MM.1S (cell line): Measurements from ENCODE around the gene TOGARAM1.

Experiments
- DNase-seq: peaks from one replicate; pipeline ENCODE4 v3.0.0-alpha.2; 2015
- H2AFZ ChIP-seq: fragments of 300-600 bp; sonication (generic); 2 replicates; pipeline ENCODE4 v1.6.0; 2016; ENCODE audit warnings: antibody characterized with exemption, low read length
- H3F3A ChIP-seq: fragments of 300-600 bp; sonication (generic); 2 replicates; pipeline ENCODE4 v1.6.1; 2016; ENCODE audit warnings: mild to moderate bottlenecking, antibody characterized with exemption, low read length, moderate library complexity, mixed read lengths; ENCODE audit not compliant: insufficient read depth
- H3K27ac ChIP-seq: fragments of 300-600 bp; sonication (generic); 2 replicates; pipeline ENCODE4 v1.5.1; 2016; ENCODE audit warnings: mild to moderate bottlenecking, low read length
- H3K27me3 ChIP-seq: fragments of 300-600 bp; sonication (generic); replicated peaks from 2 replicates; pipeline ENCODE4 v1.6.0; 2016; ENCODE audit warnings: low read length; ENCODE audit not compliant: insufficient read depth
- H3K36me3 ChIP-seq: fragments of 300-600 bp; sonication (generic); replicated peaks from 2 replicates; pipeline ENCODE4 v1.6.1; 2016; ENCODE audit warnings: mild to moderate bottlenecking, low read length, mixed read lengths; ENCODE audit not compliant: insufficient read depth
- H3K4me1 ChIP-seq: fragments of 300-600 bp; sonication (generic); 2 replicates; pipeline ENCODE4 v1.6.1; 2016; ENCODE audit warnings: low read length, mixed read lengths
- H3K4me2 ChIP-seq: fragments of 300-600 bp; sonication (generic); 2 replicates; pipeline ENCODE4 v1.6.0; 2016; ENCODE audit warnings: low read depth, low read length
- H3K4me3 ChIP-seq: fragments of 300-600 bp; sonication (generic); 2 replicates; pipeline ENCODE4 v1.5.1; 2016; ENCODE audit warnings: low read length, mixed read lengths
- H3K79me2 ChIP-seq: fragments of 300-600 bp; sonication (generic); 2 replicates; pipeline ENCODE4 v1.6.1; 2016; ENCODE audit warnings: mixed run types, low read length, mixed read lengths
- H3K9ac ChIP-seq: fragments of 300-600 bp; sonication (generic); 2 replicates; pipeline ENCODE4 v1.6.1; 2016; ENCODE audit warnings: low read length, mixed read lengths
- H3K9me2 ChIP-seq: fragments of 300-600 bp; sonication (generic); replicated peaks from 2 replicates; pipeline ENCODE4 v1.6.1; 2016; ENCODE audit warnings: mild to moderate bottlenecking, low read length, mixed read lengths; ENCODE audit not compliant: insufficient read depth
- H3K9me3 ChIP-seq: fragments of 300-600 bp; sonication (generic); replicated peaks from 2 replicates; pipeline ENCODE4 v1.6.1; 2016; ENCODE audit warnings: mild to moderate bottlenecking, low read length, mixed read lengths; ENCODE audit not compliant: insufficient read depth
- H4K20me1 ChIP-seq: fragments of 300-600 bp; sonication (generic); 2 replicates; pipeline ENCODE4 v1.6.1; 2016; ENCODE audit warnings: mild to moderate bottlenecking, low read length, moderate library complexity, mixed read lengths; ENCODE audit not compliant: insufficient read depth
- EZH2 ChIP-seq: fragments of 300-600 bp; sonication (generic); optimal IDR thresholded peaks from 2 replicates; pipeline ENCODE3; 2017; ENCODE audit warnings: low read depth, mild to moderate bottlenecking, antibody characterized with exemption, low read length, mixed read lengths
- EZH2phosphoT487 ChIP-seq: fragments of 300-600 bp; sonication (generic); IDR thresholded peaks from 2 replicates; pipeline ENCODE4 v1.6.1; 2018; ENCODE audit warnings: antibody characterized with exemption, low read length
- TF ChIP-seq, protein P1 (sequence below): fragments of 300-600 bp; sonication (generic); IDR thresholded peaks from 2 replicates; pipeline ENCODE4 v1.5.1; 2016; ENCODE audit warnings: antibody characterized with exemption, low read length, mixed read lengths

Gene TOGARAM1

DNA sequence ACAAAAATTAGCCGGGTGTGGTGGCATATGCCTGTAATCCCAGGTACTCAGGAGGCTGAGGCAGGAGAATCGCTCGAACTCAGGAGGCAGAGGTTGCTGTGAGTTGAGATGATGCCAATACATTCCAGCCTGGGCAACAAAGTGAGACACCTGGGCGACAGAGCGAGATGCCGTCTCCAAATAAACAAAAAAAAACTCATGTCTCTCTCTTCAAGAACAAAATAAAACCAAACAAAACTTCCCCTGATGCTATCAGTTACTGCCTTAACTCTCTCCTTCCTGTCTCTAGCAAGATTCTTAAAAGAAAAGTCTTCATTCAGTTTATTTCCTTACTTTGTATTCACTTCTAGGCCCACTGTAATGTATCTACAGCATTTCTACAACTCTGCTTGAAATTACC, 21.0 kb upstream of the TOGARAM1 start:
- H3F3A ChIP-seq, result no peaks in the 10 kb centered on the region
- H3K9me2 ChIP-seq, result no peaks in the 10 kb centered on the region
- no peak overlapping the region for H3K4me3 ChIP-seq
- H3K4me2 ChIP-seq, result no peak overlapping the region
- H2AFZ ChIP-seq, result no peak overlapping the region
- no peak overlapping the region for H3K27ac ChIP-seq
- H3K9me3 ChIP-seq, result no peaks in the 10 kb centered on the region
- H3K27me3 ChIP-seq, result no peaks in the 10 kb centered on the region
- no peaks in the 10 kb centered on the region for H3K79me2 ChIP-seq
- H4K20me1 ChIP-seq, result no peaks in the 10 kb centered on the region
- TF ChIP-seq, protein P1, sequence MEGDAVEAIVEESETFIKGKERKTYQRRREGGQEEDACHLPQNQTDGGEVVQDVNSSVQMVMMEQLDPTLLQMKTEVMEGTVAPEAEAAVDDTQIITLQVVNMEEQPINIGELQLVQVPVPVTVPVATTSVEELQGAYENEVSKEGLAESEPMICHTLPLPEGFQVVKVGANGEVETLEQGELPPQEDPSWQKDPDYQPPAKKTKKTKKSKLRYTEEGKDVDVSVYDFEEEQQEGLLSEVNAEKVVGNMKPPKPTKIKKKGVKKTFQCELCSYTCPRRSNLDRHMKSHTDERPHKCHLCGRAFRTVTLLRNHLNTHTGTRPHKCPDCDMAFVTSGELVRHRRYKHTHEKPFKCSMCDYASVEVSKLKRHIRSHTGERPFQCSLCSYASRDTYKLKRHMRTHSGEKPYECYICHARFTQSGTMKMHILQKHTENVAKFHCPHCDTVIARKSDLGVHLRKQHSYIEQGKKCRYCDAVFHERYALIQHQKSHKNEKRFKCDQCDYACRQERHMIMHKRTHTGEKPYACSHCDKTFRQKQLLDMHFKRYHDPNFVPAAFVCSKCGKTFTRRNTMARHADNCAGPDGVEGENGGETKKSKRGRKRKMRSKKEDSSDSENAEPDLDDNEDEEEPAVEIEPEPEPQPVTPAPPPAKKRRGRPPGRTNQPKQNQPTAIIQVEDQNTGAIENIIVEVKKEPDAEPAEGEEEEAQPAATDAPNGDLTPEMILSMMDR, result no peak
- TF ChIP-seq EZH2phosphoT487 (no peak), EZH2 (no peak)
- no peaks in the 10 kb centered on the region for H3K4me1 ChIP-seq
- H3K9ac ChIP-seq, result no peak overlapping the region
- no peak for DNase-seq
- no peaks in the 10 kb centered on the region for H3K36me3 ChIP-seq

DNA sequence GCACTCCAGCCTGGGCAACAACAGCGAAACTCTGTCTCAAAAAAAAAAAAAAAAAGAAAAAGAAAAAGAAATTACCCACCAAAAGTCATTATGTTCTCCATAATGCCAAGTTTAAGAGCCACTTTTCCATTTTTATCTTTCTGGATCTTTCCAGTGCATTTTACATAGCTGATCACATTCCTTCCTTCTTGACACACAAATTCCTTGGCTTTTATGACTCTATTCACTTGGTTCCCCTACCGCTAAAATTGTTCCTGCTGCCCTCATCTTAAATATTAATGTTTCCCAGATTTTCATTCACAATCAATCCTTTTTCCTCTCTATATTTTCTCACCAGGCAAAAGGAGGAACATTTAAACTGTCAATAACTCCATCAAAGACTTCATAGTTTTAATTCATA, 20.4 kb upstream of the TOGARAM1 start:
- H2AFZ ChIP-seq, result no peak overlapping the region
- no peak overlapping the region for H3K27ac ChIP-seq
- TF ChIP-seq, protein P1, result no peak
- no peak for TF ChIP-seq EZH2phosphoT487
- TF ChIP-seq EZH2, result no peak
- no peaks in the 10 kb centered on the region for H3F3A ChIP-seq
- no peaks in the 10 kb centered on the region for H3K27me3 ChIP-seq
- H3K4me3 ChIP-seq, result no peak overlapping the region
- no peaks in the 10 kb centered on the region for H3K4me1 ChIP-seq
- DNase-seq, result no peak
- no peaks in the 10 kb centered on the region for H3K9me2 ChIP-seq
- H3K36me3 ChIP-seq, result no peaks in the 10 kb centered on the region
- no peaks in the 10 kb centered on the region for H3K79me2 ChIP-seq
- H3K9ac ChIP-seq, result no peak overlapping the region
- no peaks in the 10 kb centered on the region for H4K20me1 ChIP-seq
- no peak overlapping the region for H3K4me2 ChIP-seq
- H3K9me3 ChIP-seq, result no peaks in the 10 kb centered on the region

DNA sequence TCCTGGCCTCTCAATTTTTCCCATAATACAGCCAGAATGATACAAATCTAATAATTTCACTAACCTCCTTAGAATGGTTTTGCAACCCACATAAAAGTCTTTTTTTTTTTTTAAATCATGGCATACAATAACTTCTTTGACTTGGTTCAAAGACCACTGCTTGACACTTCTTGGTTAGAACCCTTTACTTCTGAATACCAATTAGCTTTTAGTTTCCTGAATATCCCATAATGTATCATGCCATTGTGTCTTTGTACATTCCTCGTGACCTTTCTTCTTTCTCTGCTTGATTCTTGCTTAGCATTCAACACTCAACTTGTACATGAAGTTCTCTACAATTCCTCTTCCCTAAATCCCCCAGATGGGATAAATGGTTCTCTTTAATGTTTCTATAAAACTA, 19.6 kb upstream of the TOGARAM1 start:
- no peaks in the 10 kb centered on the region for H3F3A ChIP-seq
- H3K4me2 ChIP-seq, result no peak overlapping the region
- H3K79me2 ChIP-seq, result no peaks in the 10 kb centered on the region

More for the DNA sequence above, 19.6 kb upstream of the TOGARAM1 start:
- Histone ChIP-seq H3K27ac (no peak overlapping the region), H3K9me2 (no peaks in the 10 kb centered on the region), H3K9me3 (no peaks in the 10 kb centered on the region), H3K27me3 (no peaks in the 10 kb centered on the region), H4K20me1 (no peaks in the 10 kb centered on the region), H3K4me3 (no peak overlapping the region), H3K9ac (no peak overlapping the region), H3K36me3 (no peaks in the 10 kb centered on the region), H2AFZ (no peak overlapping the region), H3K4me1 (no peaks in the 10 kb centered on the region)
- TF ChIP-seq, protein P1, result no peak
- TF ChIP-seq EZH2phosphoT487, result no peak
- TF ChIP-seq EZH2, result no peak
- DNase-seq, result no peak
